GM23338 (cell line): Measurements from ENCODE around the gene RPRD1A.

ENCODE experiments used
- JUNB ChIP-seq: IDR thresholded peaks from one replicate; pipeline ENCODE4 v1.6.1; 2016; ENCODE audit warnings: antibody characterized with exemption; ENCODE audit not compliant: unreplicated experiment
- NANOG ChIP-seq: IDR thresholded peaks from 2 replicates; pipeline ENCODE4 v1.6.1; 2016; ENCODE audit warnings: antibody characterized with exemption, borderline replicate concordance
- POLR2AphosphoS5 ChIP-seq: IDR thresholded peaks from 2 replicates; pipeline ENCODE4 v1.6.1; 2016; ENCODE audit warnings: antibody characterized with exemption, low read depth
- TF ChIP-seq, protein P1 (sequence below), 2 experiments: fragments of 200-600 bp in 1 of 2; sonication (generic) in 1 of 2; conservative IDR thresholded peaks; 2 replicates each; pipeline versions ENCODE4 v1.5.1 to v1.6.1; 2016 to 2017; ENCODE audit warnings: antibody characterized with exemption in 2 of 2, low read depth in 2 of 2, mild to moderate bottlenecking in 2 of 2, moderate library complexity in 1 of 2

DNA sequence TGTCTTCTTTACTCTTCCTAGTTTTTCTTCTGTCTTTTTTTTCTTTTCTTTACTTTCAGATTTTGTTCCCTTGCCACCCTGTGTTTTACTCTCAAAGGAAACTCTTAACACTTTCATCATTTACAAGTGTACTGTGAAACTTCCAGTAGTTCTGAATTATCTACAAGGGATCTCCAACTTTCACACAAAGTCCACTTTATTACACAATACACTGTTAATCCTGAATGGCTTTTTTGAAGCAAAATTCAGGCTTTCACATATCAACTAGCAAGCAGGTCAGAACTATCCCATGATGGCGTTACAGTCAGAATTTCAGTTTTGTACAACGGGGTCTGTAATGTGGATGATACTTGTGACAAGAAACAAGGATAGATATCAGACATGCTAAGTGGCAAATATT is 60.4 kb downstream of the RPRD1A start:
- TF ChIP-seq NANOG: no peak
- TF ChIP-seq POLR2AphosphoS5: no peak
- TF ChIP-seq, protein P1, sequence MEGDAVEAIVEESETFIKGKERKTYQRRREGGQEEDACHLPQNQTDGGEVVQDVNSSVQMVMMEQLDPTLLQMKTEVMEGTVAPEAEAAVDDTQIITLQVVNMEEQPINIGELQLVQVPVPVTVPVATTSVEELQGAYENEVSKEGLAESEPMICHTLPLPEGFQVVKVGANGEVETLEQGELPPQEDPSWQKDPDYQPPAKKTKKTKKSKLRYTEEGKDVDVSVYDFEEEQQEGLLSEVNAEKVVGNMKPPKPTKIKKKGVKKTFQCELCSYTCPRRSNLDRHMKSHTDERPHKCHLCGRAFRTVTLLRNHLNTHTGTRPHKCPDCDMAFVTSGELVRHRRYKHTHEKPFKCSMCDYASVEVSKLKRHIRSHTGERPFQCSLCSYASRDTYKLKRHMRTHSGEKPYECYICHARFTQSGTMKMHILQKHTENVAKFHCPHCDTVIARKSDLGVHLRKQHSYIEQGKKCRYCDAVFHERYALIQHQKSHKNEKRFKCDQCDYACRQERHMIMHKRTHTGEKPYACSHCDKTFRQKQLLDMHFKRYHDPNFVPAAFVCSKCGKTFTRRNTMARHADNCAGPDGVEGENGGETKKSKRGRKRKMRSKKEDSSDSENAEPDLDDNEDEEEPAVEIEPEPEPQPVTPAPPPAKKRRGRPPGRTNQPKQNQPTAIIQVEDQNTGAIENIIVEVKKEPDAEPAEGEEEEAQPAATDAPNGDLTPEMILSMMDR (conservative IDR thresholded peaks at IDR 0.05; ENCODE audit: low read depth in 2 of 2): no peak
- no peak for TF ChIP-seq JUNB
